SU-DHL-6 (cell line): ENCODE data around the gene TOR1A.

Experiments
- H2AFZ ChIP-seq: fragments of 200-600 bp; sonication (generic); 2 replicates; pipeline ENCODE4 v1.6.1; 2014; ENCODE audit warnings: low read depth, mild to moderate bottlenecking, moderate library complexity, mixed read lengths, antibody characterized with exemption, low read length; ENCODE audit not compliant: severe bottlenecking
- H3F3A ChIP-seq: fragments of 200-600 bp; shearing (Covaris generic); 2 replicates; pipeline ENCODE4 v1.6.0; 2016; ENCODE audit warnings: antibody characterized with exemption, mild to moderate bottlenecking; ENCODE audit not compliant: insufficient read depth
- H3K27ac ChIP-seq: fragments of 200-600 bp; sonication (generic); 2 replicates; pipeline ENCODE4 v1.5.1; 2016; ENCODE audit warnings: low read depth, mild to moderate bottlenecking, low read length, moderate library complexity, mixed read lengths
- H3K27me3 ChIP-seq: fragments of 200-600 bp; sonication (generic), shearing (Covaris generic); 2 replicates; pipeline ENCODE4 v1.6.0; 2014; ENCODE audit warnings: mild to moderate bottlenecking, low read length
- H3K36me3 ChIP-seq: fragments of 200-600 bp; sonication (generic); 2 replicates; pipeline ENCODE4 v1.6.1; 2014; ENCODE audit warnings: mild to moderate bottlenecking, low read length, mixed read lengths
- H3K4me2 ChIP-seq: fragments of 300-600, 200-600 bp; shearing (Covaris generic), sonication (generic); 2 replicates; pipeline ENCODE4 v1.6.0; 2014; ENCODE audit warnings: low read length, low read depth, mild to moderate bottlenecking; ENCODE audit not compliant: poor library complexity, severe bottlenecking
- H3K4me3 ChIP-seq: fragments of 200-600 bp; sonication (generic); 2 replicates; pipeline ENCODE4 v1.5.1; 2014; ENCODE audit warnings: antibody characterized with exemption, low read length, mild to moderate bottlenecking, mixed read lengths; ENCODE audit not compliant: insufficient read depth, poor library complexity, severe bottlenecking
- H3K79me2 ChIP-seq: fragments of 200-600 bp; sonication (generic); 2 replicates; pipeline ENCODE4 v1.6.1; 2014; ENCODE audit warnings: mild to moderate bottlenecking, low read length, moderate library complexity; ENCODE audit not compliant: insufficient read depth
- H3K9ac ChIP-seq: fragments of 200-600 bp; sonication (generic); 2 replicates; pipeline ENCODE4 v1.7.0; 2014; ENCODE audit warnings: mild to moderate bottlenecking, low read length
- H3K9me2 ChIP-seq: fragments of 200-600 bp; sonication (generic); replicated peaks from 2 replicates; pipeline ENCODE4 v1.6.1; 2014; ENCODE audit warnings: low read length; ENCODE audit not compliant: insufficient read depth
- H3K9me3 ChIP-seq: fragments of 200-600 bp; sonication (generic); 2 replicates; pipeline ENCODE4 v1.6.1; 2014; ENCODE audit warnings: low read length, mixed read lengths; ENCODE audit not compliant: insufficient read depth
- H4K20me1 ChIP-seq: fragments of 200-600 bp; sonication (generic); 2 replicates; pipeline ENCODE4 v1.6.1; 2014; ENCODE audit warnings: low read depth, mild to moderate bottlenecking, antibody characterized with exemption, low read length, moderate library complexity, mixed read lengths
- CTCF ChIP-seq: fragments of 200-600 bp; sonication (generic); IDR thresholded peaks from one replicate; pipeline ENCODE4 v1.5.1; 2017; ENCODE audit warnings: antibody characterized with exemption, mild to moderate bottlenecking, low read length, moderate library complexity; ENCODE audit not compliant: insufficient read depth, poor library complexity, severe bottlenecking
- EZH2phosphoT487 ChIP-seq: fragments of 200-600 bp; sonication (generic), shearing (Covaris generic); conservative IDR thresholded peaks from 2 replicates; pipeline ENCODE4 v1.6.1; 2018; ENCODE audit warnings: mild to moderate bottlenecking, antibody characterized with exemption, low read length, moderate library complexity, mixed read lengths

The TOR1A gene

GRCh38 chr9:129868872-129869486 lies 45.0 kb upstream of the TOR1A start:
- Histone ChIP-seq H3F3A (no peaks in the 10 kb centered on the region), H3K9ac (no peak overlapping the region), H3K9me3 (no peaks in the 10 kb centered on the region), H2AFZ (no peak overlapping the region), H3K4me2 (no peak overlapping the region), H3K79me2 (no peaks in the 10 kb centered on the region), H3K36me3 (no peaks in the 10 kb centered on the region), H4K20me1 (no peaks in the 10 kb centered on the region), H3K9me2 (no peaks in the 10 kb centered on the region), H3K4me3 (no peak overlapping the region), H3K27ac (no peak overlapping the region), H3K27me3 (no peaks in the 10 kb centered on the region)
- TF ChIP-seq CTCF: no peak
- no peak for TF ChIP-seq EZH2phosphoT487

GRCh38 chr9:129868023-129868871 lies 44.3 kb upstream of the TOR1A start:
- no peak overlapping the region for H2AFZ ChIP-seq
- H3K36me3 ChIP-seq: no peaks in the 10 kb centered on the region
- H3K79me2 ChIP-seq: no peaks in the 10 kb centered on the region
- H3K27me3 ChIP-seq: no peaks in the 10 kb centered on the region
- no peaks in the 10 kb centered on the region for H3F3A ChIP-seq
- no peaks in the 10 kb centered on the region for H4K20me1 ChIP-seq
- no peaks in the 10 kb centered on the region for H3K9me3 ChIP-seq
- TF ChIP-seq CTCF (no peak), EZH2phosphoT487 (no peak)
- H3K27ac ChIP-seq: no peak overlapping the region
- no peak overlapping the region for H3K9ac ChIP-seq
- no peak overlapping the region for H3K4me2 ChIP-seq
- no peaks in the 10 kb centered on the region for H3K9me2 ChIP-seq
- no peak overlapping the region for H3K4me3 ChIP-seq

- Histone ChIP-seq H3K9me2 (no peaks in the 10 kb centered on the region), H3K4me2 (no peak overlapping the region), H3K79me2 (no peaks in the 10 kb centered on the region), H3K4me3 (no peak overlapping the region), H2AFZ (no peak overlapping the region), H3F3A (no peaks in the 10 kb centered on the region), H3K9ac (no peak overlapping the region), H3K27ac (no peak overlapping the region), H4K20me1 (no peaks in the 10 kb centered on the region), H3K36me3 (no peaks in the 10 kb centered on the region), H3K27me3 (no peaks in the 10 kb centered on the region), H3K9me3 (no peaks in the 10 kb centered on the region)
- TF ChIP-seq EZH2phosphoT487 (no peak), CTCF (no peak)
Observed at GRCh38 chr9:129867136-129868022, 43.4 kb upstream of the TOR1A start.
